PC-9 (cell line): ENCODE measurements around the gene SREK1. TPM values are rescaled to one million over a fixed set of nuclear protein-coding genes. Genes with fewer than 3 reads are reported as not detected.

Source experiments
- BruUV-seq: library from RNA; stranded (reverse); fragments of 400-500 nt; replicated peaks from 2 replicates; lab custom pipeline; 2021; lab: Mats Ljungman, UMichigan
- CTCF ChIA-PET: fragments of 300-600 bp; sonication (Branson Sonifier 250); formaldehyde crosslinking; loops from one replicate; lab custom pipeline; 2022; ENCODE audit warnings: antibody characterized with exemption; lab: Charles Lee
- POLR2A ChIA-PET: fragments of 300-600 bp; sonication (Branson Sonifier 250); formaldehyde crosslinking; loops from one replicate; lab custom pipeline; 2022; ENCODE audit warnings: antibody characterized with exemption; ENCODE audit not compliant: unreplicated experiment; lab: Charles Lee
- DNase-seq, 2 experiments: peaks; one replicate each; pipeline versions ENCODE4 v3.0.0 to v3.0.0-alpha.2; 2015 to 2022; ENCODE audit warnings: mixed read lengths in 1 of 2
- H2AFZ ChIP-seq: fragments of 200-600 bp; sonication (generic); 2 replicates; pipeline ENCODE4 v1.8.1; 2017; ENCODE audit warnings: antibody characterized with exemption
- H3F3A ChIP-seq: fragments of 200-600 bp; sonication (generic); 2 replicates; pipeline ENCODE4 v1.8.1; 2017; ENCODE audit warnings: antibody characterized with exemption, mild to moderate bottlenecking, low read depth; ENCODE audit not compliant: insufficient read depth
- H3K27ac ChIP-seq: fragments of 200-600 bp; sonication (generic); 2 replicates; pipeline ENCODE4 v1.6.1; 2016; ENCODE audit warnings: mixed run types
- H3K27me3 ChIP-seq: fragments of 200-600 bp; sonication (generic); 2 replicates; pipeline ENCODE4 v1.6.1; 2016; ENCODE audit warnings: low read depth, mixed run types; ENCODE audit not compliant: insufficient read depth
- H3K36me3 ChIP-seq: fragments of 200-600 bp; sonication (generic); 2 replicates; pipeline ENCODE4 v1.6.1; 2016; ENCODE audit warnings: low read depth, mixed run types
- H3K4me1 ChIP-seq: fragments of 200-600 bp; sonication (generic); replicated peaks from 2 replicates; pipeline ENCODE4 v1.6.1; 2016; ENCODE audit warnings: mixed run types; ENCODE audit not compliant: insufficient read depth
- H3K4me2 ChIP-seq: fragments of 200-600 bp; sonication (generic); 2 replicates; pipeline ENCODE4 v1.6.1; 2017; ENCODE audit warnings: mixed run types
- H3K4me3 ChIP-seq: fragments of 200-600 bp; sonication (generic); 2 replicates; pipeline ENCODE4 v1.6.1; 2016; ENCODE audit warnings: mixed run types
- H3K79me2 ChIP-seq: fragments of 200-600 bp; sonication (generic); 2 replicates; pipeline ENCODE4 v1.6.1; 2017; ENCODE audit warnings: low read depth, mixed run types
- H3K9me2 ChIP-seq: fragments of 200-600 bp; sonication (generic); 2 replicates; pipeline ENCODE4 v1.8.1; 2017; ENCODE audit warnings: mild to moderate bottlenecking; ENCODE audit not compliant: insufficient read depth
- H3K9me3 ChIP-seq: fragments of 200-600 bp; sonication (generic); 2 replicates; pipeline ENCODE4 v1.8.1; 2016; ENCODE audit warnings: low read depth; ENCODE audit not compliant: insufficient read depth
- H4K20me1 ChIP-seq: fragments of 200-600 bp; sonication (generic); 2 replicates; pipeline ENCODE4 v1.8.1; 2017; ENCODE audit not compliant: insufficient read depth
- EZH2 ChIP-seq: fragments of 200-600 bp; sonication (generic); IDR thresholded peaks from 2 replicates; pipeline ENCODE4 v1.8.0; 2017; ENCODE audit warnings: antibody characterized with exemption, low read depth
- intact Hi-C: fragments of 100-400 bp; cut with micrococcal nuclease; formaldehyde crosslinking; loops from one replicate; pipeline ENCODE4 v1.10.0; 2022; ENCODE audit not compliant: unreplicated experiment
- total RNA-seq: library from RNA; stranded (reverse); gene quantifications from 2 replicates; pipeline ENCODE4 v1.2.3, GENCODE V29; 2021
- TF ChIP-seq, protein P1 (sequence below): fragments of 200-600 bp; sonication (generic); conservative IDR thresholded peaks from 2 replicates; pipeline ENCODE4 v1.6.1; 2017; ENCODE audit warnings: mixed run types, antibody characterized with exemption, mild to moderate bottlenecking, moderate library complexity

The SREK1 gene
- total RNA-seq, 1 experiment from 2014 or later, result 73.8 TPM

DNA sequence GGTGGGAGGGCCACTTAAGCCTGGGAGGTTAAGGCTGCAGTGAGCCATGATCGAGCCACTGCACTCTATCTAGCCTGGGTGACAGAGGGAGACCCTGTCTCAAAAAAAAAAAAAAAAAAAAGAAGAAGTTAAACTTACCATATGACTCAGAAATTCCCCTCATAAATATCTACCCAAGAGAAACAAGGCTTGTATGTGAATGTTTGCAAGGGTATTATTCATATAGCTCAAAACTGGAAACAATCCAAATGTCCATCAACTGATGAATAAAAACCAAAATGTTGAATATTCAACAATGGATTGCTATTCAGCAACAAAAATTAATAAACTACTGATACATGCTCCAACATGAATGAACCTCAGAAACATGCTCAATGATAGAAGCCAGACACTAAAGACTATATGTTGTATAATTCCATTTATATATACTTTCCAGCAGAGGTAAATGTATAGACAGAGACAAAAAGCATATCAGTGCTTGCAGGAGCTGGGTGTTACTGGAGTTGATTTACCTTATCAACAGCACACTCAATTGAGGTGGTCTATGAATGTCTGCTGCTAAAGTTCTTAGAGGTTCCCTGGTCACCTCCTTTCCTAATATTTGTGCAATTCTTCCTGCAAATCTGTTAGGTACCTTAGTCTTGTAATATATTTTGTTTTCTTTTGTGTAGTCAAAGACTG, 5.3 kb upstream of the SREK1 start:
- TF ChIP-seq, protein P1, sequence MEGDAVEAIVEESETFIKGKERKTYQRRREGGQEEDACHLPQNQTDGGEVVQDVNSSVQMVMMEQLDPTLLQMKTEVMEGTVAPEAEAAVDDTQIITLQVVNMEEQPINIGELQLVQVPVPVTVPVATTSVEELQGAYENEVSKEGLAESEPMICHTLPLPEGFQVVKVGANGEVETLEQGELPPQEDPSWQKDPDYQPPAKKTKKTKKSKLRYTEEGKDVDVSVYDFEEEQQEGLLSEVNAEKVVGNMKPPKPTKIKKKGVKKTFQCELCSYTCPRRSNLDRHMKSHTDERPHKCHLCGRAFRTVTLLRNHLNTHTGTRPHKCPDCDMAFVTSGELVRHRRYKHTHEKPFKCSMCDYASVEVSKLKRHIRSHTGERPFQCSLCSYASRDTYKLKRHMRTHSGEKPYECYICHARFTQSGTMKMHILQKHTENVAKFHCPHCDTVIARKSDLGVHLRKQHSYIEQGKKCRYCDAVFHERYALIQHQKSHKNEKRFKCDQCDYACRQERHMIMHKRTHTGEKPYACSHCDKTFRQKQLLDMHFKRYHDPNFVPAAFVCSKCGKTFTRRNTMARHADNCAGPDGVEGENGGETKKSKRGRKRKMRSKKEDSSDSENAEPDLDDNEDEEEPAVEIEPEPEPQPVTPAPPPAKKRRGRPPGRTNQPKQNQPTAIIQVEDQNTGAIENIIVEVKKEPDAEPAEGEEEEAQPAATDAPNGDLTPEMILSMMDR, result no peak
- no peak for TF ChIP-seq EZH2
- peaks cover 7% of the 10 kb centered on the region for H3K4me1 ChIP-seq
- ChIA-PET CTCF (no interaction called here), POLR2A (interaction anchor here (0.6 kb wide), 1 partner anchor 103 kb away, joined by 3 read pairs; no protein-coding TSS in a partner anchor)
- H3K27ac ChIP-seq, result no peak overlapping the region
- H3K36me3 ChIP-seq, result no peaks in the 10 kb centered on the region
- H3K9me2 ChIP-seq, result no peaks in the 10 kb centered on the region
- H3K4me3 ChIP-seq, result no peak overlapping the region
- no peaks in the 10 kb centered on the region for H3K79me2 ChIP-seq
- H3K9me3 ChIP-seq, result no peaks in the 10 kb centered on the region
- no peak for DNase-seq
- intact Hi-C loops, result no loop called here
- no TSS peak for BruUV-seq
- no peaks in the 10 kb centered on the region for H4K20me1 ChIP-seq
- H3K27me3 ChIP-seq, result no peaks in the 10 kb centered on the region
- H2AFZ ChIP-seq, result no peak overlapping the region
- no peak overlapping the region for H3K4me2 ChIP-seq
- peaks cover 17% of the 10 kb centered on the region; the same call in 1 of the 2 replicates for H3F3A ChIP-seq

DNA sequence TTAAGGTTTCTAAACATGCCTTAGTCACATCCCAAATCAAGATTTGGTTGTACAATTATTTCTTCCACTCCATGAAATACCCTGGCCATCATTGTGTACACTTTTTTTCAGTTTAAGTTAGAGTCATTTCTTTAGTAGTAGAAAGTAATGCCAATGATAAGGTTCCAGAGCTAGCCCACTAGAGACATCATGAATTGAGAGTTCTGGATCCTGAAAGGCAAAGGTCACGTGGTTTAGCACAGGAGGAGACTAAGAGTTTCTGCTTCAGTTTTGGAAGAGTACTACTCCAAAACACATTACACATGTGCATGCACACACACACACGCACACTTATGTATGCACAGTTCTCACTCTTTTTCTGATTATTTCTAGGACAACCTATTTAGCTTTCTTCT, 4.8 kb upstream of the SREK1 start:
- intact Hi-C loops, result no loop called here
- BruUV-seq, result no TSS peak
- Histone ChIP-seq H3K4me1 (peaks cover 7% of the 10 kb centered on the region), H3K79me2 (no peaks in the 10 kb centered on the region), H3K27me3 (no peaks in the 10 kb centered on the region), H3K4me2 (no peak overlapping the region), H3K27ac (no peak overlapping the region), H3K9me2 (no peaks in the 10 kb centered on the region), H3K9me3 (no peaks in the 10 kb centered on the region), H3K36me3 (no peaks in the 10 kb centered on the region), H3F3A (peaks cover 16% of the 10 kb centered on the region; the same call in 1 of the 2 replicates), H2AFZ (no peak overlapping the region), H3K4me3 (no peak overlapping the region), H4K20me1 (no peaks in the 10 kb centered on the region)
- TF ChIP-seq, protein P1, result no peak
- TF ChIP-seq EZH2, result no peak
- POLR2A ChIA-PET, result interaction anchor here (0.6 kb wide), 1 partner anchor 103 kb away, joined by 3 read pairs; no protein-coding TSS in a partner anchor
- DNase-seq, result no peak
- CTCF ChIA-PET, result no interaction called here

DNA sequence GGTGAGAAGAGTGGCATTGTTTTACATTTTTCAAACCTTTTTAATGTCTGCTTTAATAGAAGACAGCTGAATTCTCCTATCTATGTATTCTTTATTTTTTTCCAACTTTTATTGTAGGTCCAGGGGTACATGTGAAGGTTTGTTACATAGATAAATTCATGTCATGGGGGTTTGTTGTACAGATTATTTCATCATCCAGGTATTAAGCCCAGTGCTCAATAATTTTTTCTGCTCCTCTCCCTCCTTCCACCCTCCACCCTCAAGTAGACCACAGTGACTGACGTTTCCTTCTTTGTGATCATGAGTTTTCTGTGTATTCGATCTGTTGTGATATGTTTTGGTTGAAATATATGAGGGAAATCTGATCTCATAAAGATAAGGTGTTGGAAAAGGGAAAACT, 1.7 kb upstream of the SREK1 start:
- CTCF ChIA-PET, result interaction anchor here (0.7 kb wide), 1 partner anchor 662 kb away, joined by 3 read pairs; no protein-coding TSS in a partner anchor
- no peak overlapping the region; the same call in 1 of the 2 replicates for H3K4me2 ChIP-seq
- no peaks in the 10 kb centered on the region for H3K27me3 ChIP-seq
- TF ChIP-seq, protein P1, result no peak
- intact Hi-C loops, result loop anchor here (5.0 kb wide), 2 partner anchors 40 to 330 kb away; no protein-coding TSS in a partner anchor
- 0 out of 2 replicates have a peak, but pooled peaks cover 3% of the 10 kb centered on the region for H3K36me3 ChIP-seq
- peaks cover 16% of the 10 kb centered on the region for H4K20me1 ChIP-seq
- no peak for DNase-seq
- no peaks in the 10 kb centered on the region for H3K9me3 ChIP-seq
- H3K4me3 ChIP-seq, result no peak overlapping the region
- H3K4me1 ChIP-seq, result peaks cover 24% of the 10 kb centered on the region
- peak overlapping the region; percentile 89; the same call in 1 of the 2 replicates for H2AFZ ChIP-seq
- no peaks in the 10 kb centered on the region for H3K9me2 ChIP-seq
- H3F3A ChIP-seq, result peaks cover 24% of the 10 kb centered on the region; the same call in 1 of the 2 replicates
- no TSS peak for BruUV-seq
- H3K79me2 ChIP-seq, result peaks cover 30% of the 10 kb centered on the region
- H3K27ac ChIP-seq, result no peak overlapping the region
- POLR2A ChIA-PET, result no interaction called here
